Loucy (cell line): Measurements from ENCODE around the gene ATAD3B.
"Not testable (repeated sequence)": the region's sequence is repeated elsewhere in the genome, so short reads cannot be mapped to it uniquely, and the experiment has no call there.

Experiments used
- EZH2phosphoT487 ChIP-seq: fragments of 200-600 bp; IDR thresholded peaks from 2 replicates; pipeline ENCODE4 v1.6.1; 2018; ENCODE audit warnings: antibody characterized with exemption, mild to moderate bottlenecking, moderate library complexity, borderline replicate concordance
- TF ChIP-seq, protein P1 (sequence below): fragments of 200-600 bp; sonication (generic); conservative IDR thresholded peaks from 2 replicates; pipeline ENCODE4 v1.5.1; 2014; ENCODE audit warnings: mild to moderate bottlenecking, antibody characterized with exemption, low read length

DNA sequence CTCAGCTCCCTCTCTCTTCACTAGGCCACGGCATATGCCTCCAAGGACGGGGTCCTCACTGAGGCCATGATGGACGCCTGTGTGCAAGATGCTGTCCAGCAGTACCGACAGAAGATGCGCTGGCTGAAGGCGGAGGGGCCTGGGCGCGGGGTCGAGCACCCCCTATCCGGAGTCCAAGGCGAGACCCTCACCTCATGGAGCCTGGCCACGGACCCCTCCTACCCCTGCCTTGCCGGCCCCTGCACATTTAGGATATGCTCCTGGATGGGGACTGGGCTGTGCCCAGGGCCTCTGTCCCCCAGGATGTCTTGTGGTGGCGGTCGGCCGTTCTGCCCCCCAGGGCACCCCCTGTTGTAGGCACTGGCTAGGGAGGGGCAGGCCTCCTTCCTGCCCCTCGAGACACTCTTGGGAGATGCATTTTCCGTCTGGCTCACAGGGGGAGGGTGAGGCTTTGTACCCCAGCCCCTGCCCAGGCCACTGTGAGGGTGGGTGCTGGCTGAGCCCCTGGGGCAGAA, 24.0 kb downstream of the ATAD3B start:
- TF ChIP-seq, protein P1, sequence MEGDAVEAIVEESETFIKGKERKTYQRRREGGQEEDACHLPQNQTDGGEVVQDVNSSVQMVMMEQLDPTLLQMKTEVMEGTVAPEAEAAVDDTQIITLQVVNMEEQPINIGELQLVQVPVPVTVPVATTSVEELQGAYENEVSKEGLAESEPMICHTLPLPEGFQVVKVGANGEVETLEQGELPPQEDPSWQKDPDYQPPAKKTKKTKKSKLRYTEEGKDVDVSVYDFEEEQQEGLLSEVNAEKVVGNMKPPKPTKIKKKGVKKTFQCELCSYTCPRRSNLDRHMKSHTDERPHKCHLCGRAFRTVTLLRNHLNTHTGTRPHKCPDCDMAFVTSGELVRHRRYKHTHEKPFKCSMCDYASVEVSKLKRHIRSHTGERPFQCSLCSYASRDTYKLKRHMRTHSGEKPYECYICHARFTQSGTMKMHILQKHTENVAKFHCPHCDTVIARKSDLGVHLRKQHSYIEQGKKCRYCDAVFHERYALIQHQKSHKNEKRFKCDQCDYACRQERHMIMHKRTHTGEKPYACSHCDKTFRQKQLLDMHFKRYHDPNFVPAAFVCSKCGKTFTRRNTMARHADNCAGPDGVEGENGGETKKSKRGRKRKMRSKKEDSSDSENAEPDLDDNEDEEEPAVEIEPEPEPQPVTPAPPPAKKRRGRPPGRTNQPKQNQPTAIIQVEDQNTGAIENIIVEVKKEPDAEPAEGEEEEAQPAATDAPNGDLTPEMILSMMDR = not testable (repeated sequence)
- not testable (repeated sequence) for TF ChIP-seq EZH2phosphoT487
